Heart left ventricle (tissue), 16 donors: Measurements from ENCODE around the gene UQCRC1. TPM values are rescaled to one million over a fixed set of nuclear protein-coding genes. Genes with fewer than 3 reads are reported as not detected.

Experiments
- ATAC-seq, 4 donors: fragments of 200-7000 bp; cut with Tn5 transposase; one replicate each; pipeline ENCODE4 v1.9.1; 2020 to 2022; ENCODE audit warnings: moderate library complexity in 4 of 4, mild to moderate bottlenecking in 3 of 4, moderate number of reproducible peaks in 1 of 4
- DNase-seq, 5 donors: peaks; one replicate each; pipeline ENCODE4 v3.0.0-alpha.2; 2020
- H3K27ac ChIP-seq, 12 donors: fragments of 200-600 bp; sonication (generic) in 4 of 12; one replicate each; pipeline versions ENCODE4 v1.5.0 to v1.8.0; 2016 to 2022; ENCODE audit warnings: mild to moderate bottlenecking in 2 of 12
- H3K27me3 ChIP-seq, 9 donors: fragments of 200-600 bp; sonication (generic) in 2 of 9; one replicate each; pipeline versions ENCODE4 v1.5.1 to v1.8.0; 2016 to 2022; ENCODE audit warnings: mild to moderate bottlenecking in 3 of 9
- H3K36me3 ChIP-seq, 9 donors: fragments of 200-600 bp; sonication (generic) in 2 of 9; one replicate each; pipeline versions ENCODE4 v1.5.0 to v1.8.0; 2018 to 2022; ENCODE audit warnings: mild to moderate bottlenecking in 2 of 9
- H3K4me1 ChIP-seq, 12 donors: fragments of 200-600 bp; sonication (generic) in 4 of 12; one replicate each; pipeline versions ENCODE4 v1.5.0 to v1.8.0; 2016 to 2022; ENCODE audit warnings: mild to moderate bottlenecking in 3 of 12
- H3K4me3 ChIP-seq, 12 donors: fragments of 200-600 bp; sonication (generic) in 4 of 12; one replicate each; pipeline versions ENCODE4 v1.5.0 to v1.8.0; 2017 to 2022; ENCODE audit warnings: mild to moderate bottlenecking in 9 of 12, moderate library complexity in 4 of 12
- H3K9me3 ChIP-seq, 12 donors: fragments of 200-600 bp; sonication (generic) in 4 of 12; one replicate each; pipeline versions ENCODE4 v1.5.0 to v1.8.0; 2016 to 2022; ENCODE audit warnings: mild to moderate bottlenecking in 1 of 12
- CTCF ChIP-seq, 12 donors: fragments of 200-600 bp; sonication (generic) in 4 of 12; IDR thresholded peaks; one replicate each; pipeline versions ENCODE4 v1.5.0 to v1.8.0; 2018 to 2022; ENCODE audit warnings: antibody characterized with exemption in 12 of 12, mild to moderate bottlenecking in 5 of 12
- POLR2A ChIP-seq, 2 donors: fragments of 450-650 bp; IDR thresholded peaks; one replicate each; pipeline ENCODE4 v1.6.1; 2017; ENCODE audit warnings: antibody characterized with exemption in 2 of 2, mild to moderate bottlenecking in 2 of 2, moderate library complexity in 2 of 2
- WGBS, 4 donors: extraction: QIAGEN DNeasy Blood & Tissue Kit in 2 of 4; methylation state at CpG; one replicate each; pipeline versions ENCODE4 v1.1.5 to v1.1.7; 2013 to 2018; 5-methylcytosine and 5-hydroxymethylcytosine counted together
- intact Hi-C, 10 donors: fragments of 100-400 bp; cut with DNase I; formaldehyde crosslinking; loops; one replicate each; pipeline versions ENCODE4 v1.11.1 to v1.14.2; 2022
- polyA plus RNA-seq, 2 donors: library from polyadenylated mRNA; stranded (reverse); fragments of 200-250 nt; gene quantifications; one replicate each; pipeline ENCODE4 v1.2.3, GENCODE V29; 2013
- total RNA-seq, 9 donors: library from RNA; depleted of rRNA in 2 of 9; stranded (reverse); fragments of >200 nt in 2 of 9; fragmentation: NEBNext Ultra II Directional in 3 of 9; extraction: Animal tissue kit (Norgen Biotek cat#: 25700) in 3 of 9; gene quantifications; one replicate each; pipeline versions ENCODE4 v1.1.0 to v1.2.4, GENCODE V29; 2016 to 2023
- donor health status: ischemic (EF 13 %, LVEDD 7.1; RV severe dilation, severe dysfunction).
- donor health status: healthy with polysubstance abuse.
- donor health status: DM: no; HTN: yes; CAD: no.
- donor health status: DM: no; HTN: no; CAD: no.
- donor health status: ischemic (EF 25% LVEDD 6.9; RV normal size, moderate dysfunction).
- donor health status: ischemic (EF 25% LVEDD 5.7; RV mildly dilated, moderate dysfunction).
- donor health status: healthy.
- donor health status: DM: yes; HTN: yes; CAD: no.
- donor health status: ischemic (EF 35%, LVEDD 5.7; RV mildly dilated, moderate dysfunction).
- donor health status: nonischemic (EF 11% LVEDD 7.7; RV severe dilation, severe dysfunction).
- donor health status: DM: yes; HTN: yes; CAD: no.
- donor health status: PGD.
- donor health status: ischemic (EF 29% LVEDD 5.4; RV normal size, mild dysfunction).
- donor health status: nonischemic (EF 23%, LVEDD 6.1; RV moderate dilation, normal function).

UQCRC1 gene
- total and polyA plus RNA-seq, 11 donors = 580 to 2,191 (median 1,008) TPM

GRCh38 chr3:48599077-48599501 is 10.4 kb downstream of the UQCRC1 start:
- H3K4me3 ChIP-seq = peak overlapping the region in 2 of 12 donors; percentile 3 to 5
- no peaks in the 10 kb centered on the region for H3K9me3 ChIP-seq
- ATAC-seq (peak in 1 of 4 donors; percentile 1), DNase-seq (peak in 1 of 5 donors; percentile 37)
- H3K27ac ChIP-seq = peak overlapping the region; percentile 79 to 98 (median 92)
- H3K36me3 ChIP-seq = peaks cover 0 to 68% (median 53%) of the 10 kb centered on the region in 9 donors
- peaks cover 0 to 11% (median 0%) of the 10 kb centered on the region in 9 donors for H3K27me3 ChIP-seq
- TF ChIP-seq POLR2A (IDR thresholded peaks at IDR 0.05) (no peak), CTCF (IDR thresholded peaks at IDR 0.05) (no peak)
- 51 to 63% (median 57%) methylated on average over 11 of the region's 11 CpGs for WGBS, 4 donors
- H3K4me1 ChIP-seq = peaks cover 8 to 90% (median 66%) of the 10 kb centered on the region in 12 donors
- intact Hi-C loops = loop anchor here in 2 of 10 donors (5.0 kb wide), 1 partner anchor 37 kb away; the partner anchor contains the start of gene UCN2 (in 2 of the 2)

- peaks cover 8 to 86% (median 66%) of the 10 kb centered on the region in 12 donors for H3K4me1 ChIP-seq
- peak overlapping the region; percentile 79 to 98 (median 92) for H3K27ac ChIP-seq
- peaks cover 0 to 62% (median 48%) of the 10 kb centered on the region in 9 donors for H3K36me3 ChIP-seq
- H3K27me3 ChIP-seq = peaks cover 0 to 17% (median 0%) of the 10 kb centered on the region in 9 donors
- H3K9me3 ChIP-seq = no peaks in the 10 kb centered on the region
- H3K4me3 ChIP-seq = peak overlapping the region in 1 of 12 donors; percentile 5
- TF ChIP-seq CTCF (IDR thresholded peaks at IDR 0.05) (no peak), POLR2A (IDR thresholded peaks at IDR 0.05) (no peak)
- peak; percentile 72 to 90 (median 81) for DNase-seq
- ATAC-seq = peak; percentile 73 to 89 (median 81)
- intact Hi-C loops = loop anchor here in 2 of 10 donors (5.0 kb wide), 1 partner anchor 36 kb away; the partner anchor contains the start of gene UCN2 (in 2 of the 2)
- 14 to 30% (median 28%) methylated on average over 1 to 5 of the region's 5 CpGs for WGBS, 4 donors
Measured at GRCh38 chr3:48598323-48599076, 10.9 kb downstream of the UQCRC1 start.

- DNase-seq = peak in 1 of 5 donors; percentile 49
- H3K27me3 ChIP-seq = peaks cover 0 to 17% (median 0%) of the 10 kb centered on the region in 9 donors
- intact Hi-C loops = loop anchor here in 2 of 10 donors (5.0 kb wide), 1 partner anchor 35 kb away; the partner anchor contains the start of gene UCN2 (in 2 of the 2)
- H3K4me3 ChIP-seq = no peak overlapping the region
- peak overlapping the region; percentile 79 to 98 (median 92) for H3K27ac ChIP-seq
- peak in 2 of 4 donors; percentile 0 to 4 for ATAC-seq
- 58 to 68% (median 63%) methylated on average over 6 of the region's 6 CpGs for WGBS, 4 donors
- H3K9me3 ChIP-seq = no peaks in the 10 kb centered on the region
- no peak for TF ChIP-seq CTCF (IDR thresholded peaks at IDR 0.05)
- TF ChIP-seq POLR2A (IDR thresholded peaks at IDR 0.05) = no peak
- H3K36me3 ChIP-seq = peaks cover 0 to 51% (median 37%) of the 10 kb centered on the region in 9 donors
- peaks cover 8 to 77% (median 66%) of the 10 kb centered on the region in 12 donors for H3K4me1 ChIP-seq
Measured at GRCh38 chr3:48597408-48597800, 12.0 kb downstream of the UQCRC1 start.
